Fibroblast of skin of abdomen (primary cell): ENCODE measurements around the gene ANK2.
A peak's percentile ranks its signal among the peaks of the same experiment; 100 is the strongest.

Source experiments
- DNase-seq: peaks from one replicate; pipeline ENCODE4 v3.0.0-alpha.2; 2013

Gene ANK2

GRCh38 chr4:113101669-113102068 lies 52.2 kb downstream of the ANK2 start:
- DNase-seq, result peak; percentile 63

GRCh38 chr4:113103556-113103955 lies 54.1 kb downstream of the ANK2 start:
- DNase-seq, result no peak

GRCh38 chr4:113106108-113106507 lies 56.7 kb downstream of the ANK2 start:
- DNase-seq, result peak; percentile 58

- DNase-seq, result no peak
Measured at GRCh38 chr4:113109106-113109718, 59.8 kb downstream of the ANK2 start.

GRCh38 chr4:113112338-113112978 lies 63.0 kb downstream of the ANK2 start:
- no peak for DNase-seq

GRCh38 chr4:113113151-113113550 lies 63.7 kb downstream of the ANK2 start:
- no peak for DNase-seq

- DNase-seq, result no peak
Measured at GRCh38 chr4:113114884-113115283, 65.4 kb downstream of the ANK2 start.

- DNase-seq, result no peak
Measured at GRCh38 chr4:113116414-113117357, 67.2 kb downstream of the ANK2 start.

- no peak for DNase-seq
Measured at GRCh38 chr4:113117358-113117702, 67.9 kb downstream of the ANK2 start.

- no peak for DNase-seq
Measured at GRCh38 chr4:113122066-113122465, 72.6 kb downstream of the ANK2 start.

GRCh38 chr4:113125418-113125817 lies 76.0 kb downstream of the ANK2 start:
- no peak for DNase-seq

GRCh38 chr4:113131136-113131535 lies 81.7 kb downstream of the ANK2 start:
- no peak for DNase-seq

- DNase-seq, result no peak
Measured at GRCh38 chr4:113131621-113132020, 82.2 kb downstream of the ANK2 start.

- peak; percentile 52 for DNase-seq
Measured at GRCh38 chr4:113141901-113142346, 92.5 kb downstream of the ANK2 start.

- no peak for DNase-seq
Measured at GRCh38 chr4:113142351-113142750, 92.9 kb downstream of the ANK2 start.

GRCh38 chr4:113144091-113144490 lies 94.6 kb downstream of the ANK2 start:
- DNase-seq, result no peak

GRCh38 chr4:113145147-113145518 lies 95.7 kb downstream of the ANK2 start:
- DNase-seq, result no peak

GRCh38 chr4:113145519-113146291 lies 96.3 kb downstream of the ANK2 start:
- DNase-seq, result no peak

- no peak for DNase-seq
Measured at GRCh38 chr4:113146876-113147358, 97.5 kb downstream of the ANK2 start.

GRCh38 chr4:113147498-113148111 lies 98.2 kb downstream of the ANK2 start:
- no peak for DNase-seq

- no peak for DNase-seq
Measured at GRCh38 chr4:113148925-113149324, 99.5 kb downstream of the ANK2 start.

- DNase-seq, result no peak
Measured at GRCh38 chr4:113153529-113154101, 104.2 kb downstream of the ANK2 start.
